ENCODE results near the gene MSLN. TPM values are rescaled to one million over a fixed set of nuclear protein-coding genes. Genes with fewer than 3 reads are reported as not detected.
A peak's percentile ranks its signal among the peaks of the same experiment; 100 is the strongest.

The MSLN gene
- total RNA-seq, 1 donor from 2014 or later = 1.9 TPM

DNA sequence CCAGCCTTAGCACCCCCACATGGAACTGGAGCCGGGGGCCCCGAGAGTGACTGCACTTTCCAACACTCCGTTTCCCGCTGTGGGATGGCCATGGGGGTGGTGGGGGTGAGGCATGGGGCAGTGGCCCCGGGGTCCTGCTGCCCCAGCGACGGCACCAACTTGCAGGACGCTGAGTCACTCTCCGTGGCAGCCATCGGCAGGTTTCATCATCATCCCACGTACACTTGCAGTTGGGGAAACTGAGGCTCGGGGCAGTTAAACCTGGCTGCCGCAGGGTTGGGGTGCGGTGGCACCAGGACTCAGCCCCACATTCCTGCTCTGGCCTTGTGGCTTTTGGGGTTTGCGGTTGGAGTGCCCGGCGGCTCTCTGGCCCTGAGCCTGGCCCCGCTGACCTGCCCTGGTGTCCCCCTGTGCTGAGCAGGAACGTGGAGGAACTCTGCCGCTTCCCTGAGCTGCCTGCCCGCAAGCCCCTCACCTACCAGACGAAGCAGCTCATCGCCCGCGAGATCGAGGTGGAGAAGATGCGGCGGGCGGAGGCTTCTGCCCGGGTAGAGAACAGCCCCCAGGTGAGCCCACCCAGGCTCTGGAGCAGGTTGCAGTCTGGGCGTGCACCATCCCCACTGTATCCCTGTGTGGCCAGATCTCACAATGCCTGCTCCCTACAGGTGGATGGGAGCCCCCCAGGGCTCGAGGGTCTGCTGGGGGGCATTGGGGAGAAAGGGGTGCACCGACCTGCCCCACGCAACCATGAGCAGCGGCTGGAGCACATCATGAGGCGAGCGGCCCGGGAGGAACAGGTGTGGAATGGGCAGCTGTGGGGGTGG lies 36.0 kb downstream of the MSLN start:
- ATAC-seq (no peak), DNase-seq (ENCODE audit: missing footprints) (no peak)
- intact Hi-C loops (cut with DNase I) = no loop called here

DNA sequence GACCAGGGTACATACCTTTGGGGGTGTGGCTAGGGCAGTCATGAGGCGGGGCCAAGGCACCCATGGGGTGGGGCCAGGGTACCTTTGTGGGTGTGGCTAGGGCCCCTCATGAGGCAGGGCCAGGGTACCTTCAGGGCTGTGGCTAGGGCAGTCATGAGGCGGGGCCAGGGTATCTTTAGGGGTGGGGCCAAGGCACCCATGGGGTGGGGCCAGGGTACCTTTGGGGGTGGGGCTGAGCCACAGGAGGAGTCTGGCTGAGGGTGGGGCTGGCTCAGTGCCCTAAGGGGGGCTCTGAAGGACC lies 36.5 kb downstream of the MSLN start:
- intact Hi-C loops (cut with DNase I) = no loop called here
- no peak for DNase-seq (ENCODE audit: missing footprints)
- no peak for ATAC-seq

DNA sequence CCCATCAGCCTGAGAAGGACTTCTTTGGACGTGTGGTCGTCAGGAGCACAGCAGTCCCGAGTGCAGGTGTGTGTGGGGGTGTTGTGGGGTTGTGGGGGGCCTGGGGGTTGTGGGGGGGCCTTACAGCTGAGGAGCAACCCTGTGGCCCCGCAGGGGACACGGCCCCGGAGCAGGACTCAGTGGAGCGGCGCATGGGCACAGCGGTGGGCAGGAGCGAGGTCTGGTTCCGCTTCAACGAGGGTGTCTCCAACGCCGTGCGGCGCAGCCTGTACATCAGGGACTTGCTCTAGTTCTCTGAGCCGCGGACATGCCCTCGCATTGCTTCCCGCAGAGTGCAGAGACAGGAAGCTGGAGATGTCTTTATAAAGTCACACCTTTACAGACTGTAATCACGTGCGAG lies 37.2 kb downstream of the MSLN start:
- ATAC-seq = no peak
- intact Hi-C loops (cut with DNase I) = no loop called here
- DNase-seq (ENCODE audit: missing footprints) = no peak

DNA sequence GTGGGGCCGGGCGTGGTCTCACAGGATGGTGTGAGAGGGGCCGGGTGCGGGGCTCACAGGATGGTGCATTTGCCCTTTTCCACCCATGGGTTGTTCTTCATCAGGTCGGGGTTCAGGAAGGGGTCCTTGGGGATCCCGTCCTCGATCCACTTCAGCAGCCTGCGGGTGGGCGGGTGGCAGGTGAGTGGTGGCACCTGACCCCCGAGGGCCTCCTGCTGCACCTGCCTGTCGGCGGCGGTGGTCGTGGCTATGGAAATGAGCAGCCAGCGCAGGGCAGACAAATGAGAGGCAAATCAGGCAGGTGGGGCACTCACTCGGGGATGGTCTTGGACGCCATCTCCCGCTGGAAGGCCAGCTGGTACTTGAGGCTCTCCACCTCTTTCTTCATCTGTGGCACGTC lies 38.1 kb downstream of the MSLN start:
- DNase-seq (ENCODE audit: missing footprints) (no peak), ATAC-seq (no peak)
- intact Hi-C loops (cut with DNase I) = no loop called here

DNA sequence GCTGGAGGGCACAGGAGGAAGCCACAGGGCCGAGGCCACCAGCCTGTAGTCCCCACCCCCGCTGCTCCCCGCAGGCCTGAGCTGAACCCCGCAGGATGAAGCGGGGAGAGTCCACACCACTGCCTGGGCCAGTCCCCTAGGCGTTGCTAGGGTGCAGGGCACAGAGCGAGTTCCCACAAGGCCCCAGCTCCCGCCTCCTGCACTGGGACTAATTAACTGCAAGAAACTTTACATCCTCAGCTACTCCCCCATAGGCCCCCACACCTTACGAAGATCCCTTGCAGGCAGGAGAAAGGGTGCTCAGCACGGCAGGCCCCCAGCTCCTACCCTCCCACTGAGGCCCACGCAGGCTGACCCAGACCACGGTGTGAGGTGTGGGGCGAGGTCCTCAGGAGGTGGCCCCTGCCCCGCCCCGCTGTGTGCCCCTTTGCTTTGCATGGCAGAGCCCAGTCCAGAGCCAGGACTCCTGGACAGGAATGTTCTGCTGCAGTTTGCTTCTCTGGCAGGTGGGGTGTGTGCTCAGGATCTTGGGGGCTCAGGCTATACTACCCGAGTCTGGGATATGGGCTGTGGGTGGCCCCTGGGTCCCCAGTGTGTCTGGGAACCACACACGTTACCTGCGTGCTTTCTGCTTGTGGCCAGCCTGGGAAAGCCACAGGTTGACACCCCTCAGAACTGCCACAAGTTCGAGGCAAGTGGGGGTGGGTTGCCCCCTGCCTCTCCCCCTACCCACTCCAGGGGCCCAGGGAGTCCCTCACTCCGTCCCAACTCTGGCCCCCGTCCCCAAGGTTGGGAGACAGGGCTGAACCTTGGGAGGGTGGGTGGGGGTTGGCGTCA lies 38.8 kb downstream of the MSLN start:
- intact Hi-C loops (cut with DNase I) = no loop called here
- no peak for ATAC-seq
- DNase-seq (ENCODE audit: missing footprints) = no peak

DNA sequence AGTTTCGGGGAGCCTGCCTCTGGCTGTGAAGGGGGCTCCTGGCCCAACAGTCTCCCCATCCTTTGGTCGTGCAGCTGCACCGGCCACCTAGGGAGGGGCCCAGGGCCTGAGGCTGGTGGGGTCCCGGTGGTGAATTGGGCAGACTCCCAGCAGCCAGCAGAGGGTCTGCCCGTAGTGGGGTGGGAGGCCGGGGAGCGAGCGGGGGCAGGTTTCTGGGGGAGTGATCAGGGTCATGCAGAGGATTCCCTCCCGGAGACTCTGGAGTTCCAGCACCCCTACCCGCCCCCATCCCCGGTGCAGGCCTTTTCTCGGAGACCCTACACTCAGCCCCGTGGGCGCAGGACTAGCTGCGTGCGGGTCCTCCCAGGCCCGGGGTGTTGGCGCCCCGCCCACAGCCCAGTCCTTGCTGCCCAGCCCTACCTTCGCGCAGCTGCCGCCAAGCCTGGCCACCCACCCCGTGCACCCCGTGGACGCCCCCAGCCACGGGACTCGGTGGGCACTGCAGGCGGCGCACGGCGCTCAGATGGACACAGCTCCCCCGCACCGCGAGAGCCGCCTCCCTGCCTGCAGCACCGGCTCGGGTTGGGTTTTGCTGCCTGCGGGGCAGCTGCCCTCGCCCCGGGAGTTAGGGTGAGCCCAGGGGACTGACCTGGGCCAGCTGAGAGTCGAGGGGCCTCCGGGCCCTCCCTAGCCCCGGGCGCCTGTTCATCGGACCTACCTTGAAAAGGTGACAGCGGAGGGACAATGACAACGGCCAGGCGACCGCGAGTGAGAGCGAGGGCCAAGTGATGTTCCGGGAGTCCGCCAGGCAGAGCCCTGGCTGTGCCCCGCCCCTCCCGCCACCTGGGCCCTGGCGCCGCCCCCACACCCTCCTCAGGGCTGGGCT lies 39.7 kb downstream of the MSLN start, which contains the start of gene GNG13:
GNG13 (minus strand) TSS at position 787 of the 886 bp plus-strand sequence. CDS start 1,657 bp downstream, outside the sequence.
- intact Hi-C loops (cut with DNase I) = no loop called here
- no peak for ATAC-seq

GRCh38 chr16:800834-801511 lies 40.4 kb downstream of the MSLN start:
- DNase-seq (ENCODE audit: missing footprints) (no peak), ATAC-seq (no peak)

More for the DNA sequence above, 39.7 kb downstream of the MSLN start, which contains the start of gene GNG13:
- DNase-seq (ENCODE audit: missing footprints) = no peak

DNA sequence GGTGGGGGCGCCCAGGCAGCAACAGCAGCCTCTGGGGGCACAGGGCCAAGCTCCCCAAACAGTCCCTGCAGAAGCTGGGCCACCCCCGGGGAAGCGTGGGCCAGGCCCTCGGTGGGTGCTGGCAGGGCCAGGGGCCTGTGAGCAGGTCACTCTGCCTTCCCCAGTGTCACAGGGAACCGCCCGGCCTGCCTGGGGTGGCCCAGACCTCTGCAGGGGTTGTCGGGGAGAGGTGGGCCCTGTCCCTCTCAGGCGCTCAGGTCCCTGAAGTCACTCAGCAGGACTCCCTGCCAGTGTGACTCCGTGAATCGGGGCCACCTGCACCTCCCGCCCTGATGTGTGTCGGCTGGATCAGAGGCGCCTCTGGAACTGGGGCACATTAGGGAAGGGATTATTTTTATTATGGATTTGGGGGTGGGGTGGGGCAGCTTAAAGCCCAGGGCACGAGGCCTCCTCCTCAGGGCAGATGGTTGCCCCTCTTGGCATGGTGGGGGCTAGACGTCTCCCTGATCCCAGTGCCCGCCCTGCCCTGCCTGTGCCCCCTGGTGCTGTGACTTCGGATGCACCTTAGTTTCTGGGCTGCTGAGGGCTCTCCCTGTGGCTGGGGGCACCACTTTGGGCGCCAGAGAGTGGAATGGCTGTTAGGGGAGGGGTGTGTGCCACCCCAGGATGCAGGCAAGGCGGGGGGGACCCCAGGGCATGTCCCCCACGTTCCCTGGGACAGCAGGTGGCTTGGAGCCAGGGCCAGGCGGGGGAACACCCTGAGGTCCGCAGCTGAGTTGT lies 41.2 kb downstream of the MSLN start:
- DNase-seq (ENCODE audit: missing footprints) (no peak), ATAC-seq (no peak)
- intact Hi-C loops (cut with DNase I) = no loop called here

More at GRCh38 chr16:800834-801511, 40.4 kb downstream of the MSLN start:
- intact Hi-C loops (cut with DNase I) = no loop called here

DNA sequence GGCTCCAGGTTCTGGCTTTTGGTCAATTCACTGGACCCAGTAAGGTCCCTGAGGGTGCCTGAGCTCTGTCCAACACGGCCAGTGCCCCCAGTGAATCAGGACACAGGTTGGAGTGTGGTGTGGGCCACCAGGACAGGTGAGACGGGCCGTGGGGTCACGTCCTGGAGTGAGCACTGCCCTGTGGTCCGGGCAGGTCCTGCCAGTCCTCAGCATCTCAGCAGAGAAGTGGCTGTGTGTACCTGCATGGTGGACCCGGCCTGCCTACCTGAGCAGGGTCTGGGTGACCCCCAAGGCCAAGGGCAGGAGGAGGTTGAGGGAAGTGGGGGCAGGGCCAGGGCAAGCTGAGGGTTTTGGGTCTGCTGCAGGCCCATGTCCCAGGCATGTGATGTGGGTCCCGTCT lies 41.9 kb downstream of the MSLN start:
- DNase-seq (ENCODE audit: missing footprints) = no peak
- intact Hi-C loops (cut with DNase I) = no loop called here
- no peak for ATAC-seq

GRCh38 chr16:802914-803753 lies 42.6 kb downstream of the MSLN start:
- intact Hi-C loops (cut with DNase I) = no loop called here
- DNase-seq (ENCODE audit: missing footprints) (no peak), ATAC-seq (no peak)

DNA sequence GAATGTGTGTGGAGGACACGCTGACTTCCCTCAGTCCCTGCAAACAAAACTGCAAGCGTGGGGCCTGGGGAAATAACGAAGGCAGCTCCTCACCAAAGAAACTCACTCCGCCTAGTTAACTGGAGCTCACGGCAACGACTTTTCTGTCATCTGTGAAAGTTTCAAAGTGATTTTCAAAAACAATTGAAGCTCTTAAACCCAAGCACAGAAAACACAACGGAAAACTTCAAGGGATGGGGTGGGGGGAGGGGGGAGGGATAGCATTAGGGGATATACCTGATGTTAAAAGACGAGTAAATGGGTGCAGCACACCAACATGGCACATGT lies 43.2 kb downstream of the MSLN start:
- ATAC-seq (no peak), DNase-seq (ENCODE audit: missing footprints) (no peak)
- intact Hi-C loops (cut with DNase I) = no loop called here

- intact Hi-C loops (cut with DNase I) = no loop called here
Observed at GRCh38 chr16:804193-805048, 43.9 kb downstream of the MSLN start.

DNA sequence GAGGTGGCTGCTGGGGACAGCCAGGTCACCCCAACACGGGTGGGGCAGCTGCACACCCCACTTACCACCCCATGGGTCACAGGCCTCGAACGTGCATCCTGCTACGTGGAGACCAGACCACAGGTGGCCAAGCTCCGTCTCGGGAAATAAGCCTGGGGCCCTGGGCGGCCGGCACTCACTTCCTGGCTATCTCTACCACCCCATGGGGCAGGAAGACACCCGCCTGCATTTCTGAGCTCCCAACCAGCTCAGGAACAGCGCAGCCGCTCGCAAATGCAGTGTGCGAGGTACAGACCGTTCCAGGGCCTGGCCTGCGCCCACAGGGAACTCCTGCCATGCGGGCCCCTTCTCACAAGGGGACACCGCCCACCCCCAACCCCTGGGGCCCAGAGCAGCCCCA lies 44.9 kb downstream of the MSLN start:
- ATAC-seq (no peak), DNase-seq (ENCODE audit: missing footprints) (no peak)
- intact Hi-C loops (cut with DNase I) = no loop called here

More at GRCh38 chr16:804193-805048, 43.9 kb downstream of the MSLN start:
- DNase-seq (ENCODE audit: missing footprints) = no peak
- ATAC-seq = no peak

DNA sequence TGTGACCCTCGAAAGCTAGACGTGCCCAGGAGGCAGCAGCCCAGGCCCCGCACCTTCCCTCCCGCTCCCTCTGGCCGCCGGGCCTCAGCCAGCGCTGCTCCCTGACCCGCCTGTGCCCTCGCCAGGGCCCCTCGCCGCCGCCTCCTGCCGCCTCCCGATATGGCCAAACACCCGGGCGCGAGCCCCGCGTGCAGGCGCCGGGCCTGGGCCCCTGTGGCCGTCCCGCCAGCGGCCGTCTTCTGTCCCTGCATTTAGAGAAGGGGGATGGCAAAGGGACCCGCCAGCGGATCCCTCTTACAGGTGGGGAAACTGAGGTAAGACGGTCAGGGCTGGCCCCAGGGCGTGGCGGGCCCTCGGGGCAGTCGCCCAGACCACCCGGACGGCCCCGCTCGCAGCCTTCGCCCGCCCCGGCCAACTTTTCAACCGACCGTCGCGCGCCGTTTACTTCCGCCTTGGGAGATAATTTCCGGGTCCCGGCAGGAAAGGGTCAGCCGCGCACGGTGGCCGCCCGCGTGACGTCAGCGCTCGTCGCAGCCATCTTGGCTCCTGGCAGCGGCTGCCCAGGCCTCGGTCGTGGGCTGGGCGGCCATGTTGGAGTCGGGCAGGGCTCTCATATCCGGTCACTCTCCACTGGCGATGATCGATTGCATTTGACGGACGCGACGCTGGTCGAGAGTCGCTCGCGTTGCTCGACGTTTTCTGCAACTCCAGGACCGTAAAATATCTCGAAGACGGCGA lies 47.0 kb downstream of the MSLN start:
- intact Hi-C loops (cut with DNase I) = no loop called here
- ATAC-seq (peak; percentile 98), DNase-seq (ENCODE audit: missing footprints) (peak; percentile 97)

GRCh38 chr16:808085-808386 lies 47.5 kb downstream of the MSLN start:
- intact Hi-C loops (cut with DNase I) = no loop called here
- ATAC-seq = no peak
- no peak for DNase-seq (ENCODE audit: missing footprints)

Data from Right ventricle myocardium inferior (tissue), 1 donor.